OCI-LY1 (cell line): ENCODE data around the gene CNTNAP2.

Experiments
- H2AFZ ChIP-seq: fragments of 200-600 bp; sonication (generic), shearing (Covaris generic); 2 replicates; pipeline ENCODE4 v1.6.0; 2014; ENCODE audit warnings: antibody characterized with exemption, mild to moderate bottlenecking, low read length
- H3F3A ChIP-seq: fragments of 200-600 bp; sonication (generic), shearing (Covaris generic); 2 replicates; pipeline ENCODE4 v1.6.0; 2014; ENCODE audit warnings: mild to moderate bottlenecking, antibody characterized with exemption, low read length, moderate library complexity; ENCODE audit not compliant: insufficient read depth
- H3K27ac ChIP-seq: fragments of 200-600 bp; sonication (generic); 2 replicates; pipeline ENCODE4 v1.5.1; 2014; ENCODE audit warnings: low read length, mixed run types, mild to moderate bottlenecking, low read depth; ENCODE audit not compliant: poor library complexity, severe bottlenecking
- H3K27me3 ChIP-seq: fragments of 200-600 bp; sonication (generic); 2 replicates; pipeline ENCODE4 v1.6.0; 2014; ENCODE audit warnings: antibody characterized with exemption, mild to moderate bottlenecking, low read length, moderate library complexity; ENCODE audit not compliant: insufficient read depth
- H3K36me3 ChIP-seq: fragments of 200-600 bp; sonication (generic); 2 replicates; pipeline ENCODE4 v1.6.1; 2014; ENCODE audit warnings: mild to moderate bottlenecking, antibody characterized with exemption, low read length, moderate library complexity, mixed read lengths; ENCODE audit not compliant: insufficient read depth
- H3K4me1 ChIP-seq: fragments of 200-600 bp; sonication (generic); 2 replicates; pipeline ENCODE4 v1.5.1; 2014; ENCODE audit warnings: mild to moderate bottlenecking, low read length, moderate library complexity; ENCODE audit not compliant: insufficient read depth, severe bottlenecking
- H3K4me2 ChIP-seq: fragments of 200-600 bp; sonication (generic), shearing (Covaris generic); 2 replicates; pipeline ENCODE4 v1.6.1; 2014; ENCODE audit warnings: low read length
- H3K4me3 ChIP-seq: fragments of 200-600 bp; sonication (generic); 2 replicates; pipeline ENCODE4 v1.5.1; 2014; ENCODE audit warnings: low read length, low read depth, mild to moderate bottlenecking, mixed read lengths; ENCODE audit not compliant: poor library complexity, severe bottlenecking
- H3K79me2 ChIP-seq: fragments of 200-600 bp; shearing (Covaris generic); 2 replicates; pipeline ENCODE4 v1.6.1; 2016; ENCODE audit warnings: mixed run types, low read length, mixed read lengths; ENCODE audit not compliant: insufficient read depth
- H3K9ac ChIP-seq: fragments of 200-600 bp; sonication (generic), shearing (Covaris generic); 2 replicates; pipeline ENCODE4 v1.6.1; 2014; ENCODE audit warnings: mild to moderate bottlenecking, low read length, mixed read lengths
- H3K9me2 ChIP-seq: fragments of 200-600 bp; sonication (generic), shearing (Covaris generic); 2 replicates; pipeline ENCODE4 v1.6.1; 2014; ENCODE audit warnings: low read depth, mild to moderate bottlenecking, low read length, mixed read lengths
- H3K9me3 ChIP-seq: fragments of 200-600 bp; shearing (Covaris generic); 2 replicates; pipeline ENCODE4 v1.6.1; 2014; ENCODE audit warnings: low read length, mixed read lengths
- H4K20me1 ChIP-seq: fragments of 200-600 bp; sonication (generic), shearing (Covaris generic); 2 replicates; pipeline ENCODE4 v1.6.0; 2016; ENCODE audit warnings: mild to moderate bottlenecking, low read length; ENCODE audit not compliant: insufficient read depth
- CTCF ChIP-seq: fragments of 200-600 bp; sonication (generic), shearing (Covaris generic); IDR thresholded peaks from 2 replicates; pipeline ENCODE4 v1.5.1; 2017; ENCODE audit warnings: mild to moderate bottlenecking, antibody characterized with exemption, low read length, moderate library complexity, mixed read lengths
- EZH2 ChIP-seq: fragments of 200-600 bp; sonication (generic), shearing (Covaris generic); IDR thresholded peaks from 2 replicates; pipeline ENCODE4 v1.8.0; 2017; ENCODE audit warnings: borderline replicate concordance, mixed run types, mild to moderate bottlenecking, antibody characterized with exemption, low read length, moderate library complexity, mixed read lengths

CNTNAP2 gene

GRCh38 chr7:148116829-148117403 lies 2000.3 kb downstream of the CNTNAP2 start:
- Histone ChIP-seq H3K4me3 (no peak overlapping the region), H3K9me2 (no peaks in the 10 kb centered on the region), H3K27ac (no peak overlapping the region), H3K9me3 (no peaks in the 10 kb centered on the region), H3K4me2 (no peak overlapping the region), H3K4me1 (no peaks in the 10 kb centered on the region), H3K79me2 (no peaks in the 10 kb centered on the region), H3K9ac (no peak overlapping the region), H4K20me1 (no peaks in the 10 kb centered on the region), H3F3A (no peaks in the 10 kb centered on the region), H3K27me3 (peaks cover 5% of the 10 kb centered on the region; the same call in 1 of the 2 replicates), H3K36me3 (no peaks in the 10 kb centered on the region), H2AFZ (no peak overlapping the region)
- TF ChIP-seq EZH2 (no peak), CTCF (no peak)

- Histone ChIP-seq H3K9me2 (no peaks in the 10 kb centered on the region), H3K4me2 (no peak overlapping the region)
- TF ChIP-seq EZH2 (no peak), CTCF (no peak)
Observed at GRCh38 chr7:148118371-148118770, 2001.8 kb downstream of the CNTNAP2 start.

GRCh38 chr7:148121401-148121800 lies 2004.8 kb downstream of the CNTNAP2 start:
- no peaks in the 10 kb centered on the region for H3K36me3 ChIP-seq
- no peak overlapping the region for H2AFZ ChIP-seq
- no peak overlapping the region for H3K9ac ChIP-seq
- TF ChIP-seq EZH2 (no peak), CTCF (no peak)
- no peaks in the 10 kb centered on the region for H3K4me1 ChIP-seq
- H3F3A ChIP-seq, result no peaks in the 10 kb centered on the region
- no peak overlapping the region for H3K4me3 ChIP-seq
- H3K9me3 ChIP-seq, result no peaks in the 10 kb centered on the region
- no peaks in the 10 kb centered on the region for H3K79me2 ChIP-seq
- H3K27ac ChIP-seq, result no peak overlapping the region
- H4K20me1 ChIP-seq, result no peaks in the 10 kb centered on the region
- no peaks in the 10 kb centered on the region; the same call in 1 of the 2 replicates for H3K27me3 ChIP-seq
- H3K9me2 ChIP-seq, result no peaks in the 10 kb centered on the region
- no peak overlapping the region for H3K4me2 ChIP-seq

More at GRCh38 chr7:148118371-148118770, 2001.8 kb downstream of the CNTNAP2 start:
- Histone ChIP-seq H3K27ac (no peak overlapping the region), H3F3A (no peaks in the 10 kb centered on the region), H3K9ac (no peak overlapping the region), H3K9me3 (no peaks in the 10 kb centered on the region), H3K4me1 (no peaks in the 10 kb centered on the region), H3K27me3 (peaks cover 5% of the 10 kb centered on the region; the same call in 1 of the 2 replicates), H4K20me1 (no peaks in the 10 kb centered on the region), H3K79me2 (no peaks in the 10 kb centered on the region), H3K36me3 (no peaks in the 10 kb centered on the region), H3K4me3 (no peak overlapping the region), H2AFZ (no peak overlapping the region)
